H1 (cell line): ENCODE data around the gene SERPINB2.

Experiments
- ATF3 ChIP-seq: IDR thresholded peaks from 2 replicates; pipeline ENCODE4 v1.6.1; 2011; ENCODE audit warnings: low read depth, mild to moderate bottlenecking, low read length; ENCODE audit not compliant: insufficient read depth
- BACH1 ChIP-seq: IDR thresholded peaks from 2 replicates; pipeline ENCODE4 v1.6.1; 2012; ENCODE audit warnings: low read length, improper control_type of control experiment
- CBX8 ChIP-seq: fragments of 300-800, 300-1000 bp; sonication (generic); IDR thresholded peaks from 2 replicates; pipeline ENCODE4 v1.7.1; 2016; ENCODE audit warnings: low read depth, low read length, borderline replicate concordance
- GABPA ChIP-seq: IDR thresholded peaks from 2 replicates; pipeline ENCODE4 v1.6.1; 2011; ENCODE audit warnings: mild to moderate bottlenecking, low read length, moderate library complexity, borderline replicate concordance; ENCODE audit not compliant: insufficient read depth
- JUN ChIP-seq: IDR thresholded peaks from 2 replicates; pipeline ENCODE4 v1.6.1; 2011; ENCODE audit warnings: low read depth, mild to moderate bottlenecking, improper control_type of control experiment, low read length
- JUND ChIP-seq: IDR thresholded peaks from 2 replicates; pipeline ENCODE4 v1.6.1; 2011; ENCODE audit warnings: mild to moderate bottlenecking, improper control_type of control experiment, low read length
- POLR2A ChIP-seq, 2 experiments: IDR thresholded peaks; 1 replicate in 1 of 2; 2 replicates in 1 of 2; pipeline ENCODE4 v1.6.1; 2011; ENCODE audit warnings: low read depth in 2 of 2, low read length in 2 of 2, mild to moderate bottlenecking in 2 of 2; ENCODE audit errors: control extremely low read depth in 1 of 2
- TF ChIP-seq, protein P1 (sequence below), 3 experiments: IDR thresholded peaks; 1 replicate in 2 of 3; 2 replicates in 1 of 3; pipeline versions ENCODE4 v1.5.1 to v1.6.1; 2011; ENCODE audit warnings: low read length in 3 of 3, mild to moderate bottlenecking in 3 of 3, inconsistent platforms in 2 of 3, low read depth in 1 of 3, moderate library complexity in 1 of 3; ENCODE audit not compliant: insufficient read depth in 1 of 3; ENCODE audit errors: control extremely low read depth in 1 of 3

DNA sequence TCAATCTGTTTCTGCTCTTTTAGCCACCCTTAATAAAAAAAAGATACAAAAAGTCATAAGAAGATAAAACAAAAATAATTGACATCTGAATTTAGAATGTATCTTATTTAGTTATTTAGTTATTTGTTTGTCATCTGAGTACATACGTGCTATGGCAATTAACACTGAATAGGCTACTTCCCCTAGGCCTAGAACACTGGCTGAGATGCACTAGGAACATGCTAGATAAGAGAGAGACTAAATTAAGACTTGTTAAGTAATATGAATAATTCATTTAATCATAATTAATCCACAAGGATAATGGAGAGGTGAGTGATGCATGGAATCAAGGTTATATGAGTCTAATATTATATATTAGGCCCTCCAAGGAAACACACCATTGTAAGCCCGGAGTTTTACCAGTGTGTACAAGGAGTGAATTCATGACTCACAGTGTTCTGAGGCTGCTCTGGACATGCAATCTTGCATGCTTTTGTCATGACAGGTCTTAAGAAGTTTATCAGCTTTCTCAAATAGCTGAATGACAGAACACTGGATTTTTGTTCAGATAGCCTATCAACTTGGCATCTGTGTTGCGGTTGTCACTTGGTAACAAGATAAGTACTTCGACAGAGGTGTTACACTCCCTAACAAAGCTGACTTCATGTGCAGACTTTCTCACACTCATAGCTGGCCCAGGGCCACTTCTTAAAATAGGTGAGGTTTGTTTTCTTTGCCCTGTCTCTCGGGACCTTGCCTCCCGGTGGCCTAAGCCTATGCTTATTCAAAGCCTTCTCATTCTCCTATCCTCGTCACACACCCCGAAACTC, 5.0 kb upstream of the SERPINB2 start:
- TF ChIP-seq BACH1 = no peak
- no peak for TF ChIP-seq GABPA
- TF ChIP-seq, protein P1, sequence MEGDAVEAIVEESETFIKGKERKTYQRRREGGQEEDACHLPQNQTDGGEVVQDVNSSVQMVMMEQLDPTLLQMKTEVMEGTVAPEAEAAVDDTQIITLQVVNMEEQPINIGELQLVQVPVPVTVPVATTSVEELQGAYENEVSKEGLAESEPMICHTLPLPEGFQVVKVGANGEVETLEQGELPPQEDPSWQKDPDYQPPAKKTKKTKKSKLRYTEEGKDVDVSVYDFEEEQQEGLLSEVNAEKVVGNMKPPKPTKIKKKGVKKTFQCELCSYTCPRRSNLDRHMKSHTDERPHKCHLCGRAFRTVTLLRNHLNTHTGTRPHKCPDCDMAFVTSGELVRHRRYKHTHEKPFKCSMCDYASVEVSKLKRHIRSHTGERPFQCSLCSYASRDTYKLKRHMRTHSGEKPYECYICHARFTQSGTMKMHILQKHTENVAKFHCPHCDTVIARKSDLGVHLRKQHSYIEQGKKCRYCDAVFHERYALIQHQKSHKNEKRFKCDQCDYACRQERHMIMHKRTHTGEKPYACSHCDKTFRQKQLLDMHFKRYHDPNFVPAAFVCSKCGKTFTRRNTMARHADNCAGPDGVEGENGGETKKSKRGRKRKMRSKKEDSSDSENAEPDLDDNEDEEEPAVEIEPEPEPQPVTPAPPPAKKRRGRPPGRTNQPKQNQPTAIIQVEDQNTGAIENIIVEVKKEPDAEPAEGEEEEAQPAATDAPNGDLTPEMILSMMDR (IDR thresholded peaks at IDR 0.05; ENCODE audit: control extremely low read depth in 1 of 3, insufficient read depth in 1 of 3, low read depth in 1 of 3, low read length in 3 of 3) = no peak
- no peak for TF ChIP-seq JUND
- no peak for TF ChIP-seq CBX8
- TF ChIP-seq POLR2A (IDR thresholded peaks at IDR 0.05; ENCODE audit: control extremely low read depth in 1 of 2, low read depth in 2 of 2, low read length in 2 of 2) = no peak
- TF ChIP-seq JUN = no peak
- TF ChIP-seq ATF3 = no peak
